ENCODE results near the gene SSH3.

The SSH3 gene

GRCh38 chr11:67291481-67292381 is 11.6 kb upstream of the SSH3 start:
- H3K4me3 ChIP-seq (replicated peaks; ENCODE audit: low read depth, low read length), result no peak overlapping the region
- TF ChIP-seq, protein P1, sequence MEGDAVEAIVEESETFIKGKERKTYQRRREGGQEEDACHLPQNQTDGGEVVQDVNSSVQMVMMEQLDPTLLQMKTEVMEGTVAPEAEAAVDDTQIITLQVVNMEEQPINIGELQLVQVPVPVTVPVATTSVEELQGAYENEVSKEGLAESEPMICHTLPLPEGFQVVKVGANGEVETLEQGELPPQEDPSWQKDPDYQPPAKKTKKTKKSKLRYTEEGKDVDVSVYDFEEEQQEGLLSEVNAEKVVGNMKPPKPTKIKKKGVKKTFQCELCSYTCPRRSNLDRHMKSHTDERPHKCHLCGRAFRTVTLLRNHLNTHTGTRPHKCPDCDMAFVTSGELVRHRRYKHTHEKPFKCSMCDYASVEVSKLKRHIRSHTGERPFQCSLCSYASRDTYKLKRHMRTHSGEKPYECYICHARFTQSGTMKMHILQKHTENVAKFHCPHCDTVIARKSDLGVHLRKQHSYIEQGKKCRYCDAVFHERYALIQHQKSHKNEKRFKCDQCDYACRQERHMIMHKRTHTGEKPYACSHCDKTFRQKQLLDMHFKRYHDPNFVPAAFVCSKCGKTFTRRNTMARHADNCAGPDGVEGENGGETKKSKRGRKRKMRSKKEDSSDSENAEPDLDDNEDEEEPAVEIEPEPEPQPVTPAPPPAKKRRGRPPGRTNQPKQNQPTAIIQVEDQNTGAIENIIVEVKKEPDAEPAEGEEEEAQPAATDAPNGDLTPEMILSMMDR (IDR thresholded peaks at IDR 0.05; ENCODE audit: low read length, missing control alignments), result no peak
- no peak for DNase-seq (ENCODE audit: low read depth)

GRCh38 chr11:67292671-67293070 is 10.7 kb upstream of the SSH3 start:
- no peak for DNase-seq (ENCODE audit: low read depth)
- H3K4me3 ChIP-seq (replicated peaks; ENCODE audit: low read depth, low read length), result no peak overlapping the region
- TF ChIP-seq, protein P1 (IDR thresholded peaks at IDR 0.05; ENCODE audit: low read length, missing control alignments), result no peak

DNA sequence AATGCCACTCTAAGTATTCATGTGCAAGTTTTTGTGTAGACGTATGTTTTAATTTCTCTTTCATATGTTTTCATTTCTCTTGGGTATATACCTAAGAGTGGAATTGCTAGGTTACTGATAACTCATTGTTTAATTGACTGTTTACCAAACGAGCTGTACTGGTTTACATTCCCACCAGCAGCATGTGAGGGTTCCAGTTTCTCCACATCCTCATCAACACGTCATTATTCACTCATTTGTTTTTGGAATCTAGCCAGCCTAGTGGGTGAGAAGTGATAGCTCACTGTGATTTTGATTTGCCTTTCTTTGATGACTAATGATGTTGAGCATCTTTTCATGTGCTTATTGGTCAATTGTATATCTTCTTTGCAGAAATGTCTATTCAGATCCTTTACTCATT is 10.2 kb upstream of the SSH3 start:
- TF ChIP-seq, protein P1 (IDR thresholded peaks at IDR 0.05; ENCODE audit: low read length, missing control alignments), result no peak
- DNase-seq (ENCODE audit: low read depth), result peak; percentile 42
- no peak overlapping the region for H3K4me3 ChIP-seq (replicated peaks; ENCODE audit: low read depth, low read length)

DNA sequence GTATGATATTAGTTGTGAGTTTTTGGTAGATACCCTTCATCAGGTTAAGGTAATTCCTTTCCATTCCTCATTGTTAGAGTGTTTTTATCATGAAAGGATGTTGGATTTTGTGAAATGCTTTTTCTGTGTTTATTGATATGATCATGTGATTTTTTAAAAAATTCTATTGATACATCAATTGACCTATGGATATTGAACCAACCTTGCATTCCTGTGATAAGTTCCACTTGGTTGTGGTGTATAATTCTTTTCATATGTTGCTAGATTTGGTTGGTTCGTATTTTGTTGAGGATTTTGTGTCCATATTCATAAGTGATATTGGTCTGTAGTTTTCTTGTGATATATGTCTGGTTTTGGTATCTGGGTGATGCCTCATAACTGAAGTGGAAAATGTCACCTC is 7.5 kb upstream of the SSH3 start:
- TF ChIP-seq, protein P1 (IDR thresholded peaks at IDR 0.05; ENCODE audit: low read length, missing control alignments), result no peak
- peak; percentile 26 for DNase-seq (ENCODE audit: low read depth)

GRCh38 chr11:67298786-67299185 is 4.5 kb upstream of the SSH3 start:
- no peak for DNase-seq (ENCODE audit: low read depth)
- TF ChIP-seq, protein P1 (IDR thresholded peaks at IDR 0.05; ENCODE audit: low read length, missing control alignments), result no peak
- no peak overlapping the region for H3K4me3 ChIP-seq (replicated peaks; ENCODE audit: low read depth, low read length)

More for the DNA sequence above, 7.5 kb upstream of the SSH3 start:
- H3K4me3 ChIP-seq (replicated peaks; ENCODE audit: low read depth, low read length), result no peak overlapping the region

GRCh38 chr11:67299471-67300191 is 3.7 kb upstream of the SSH3 start:
- DNase-seq (ENCODE audit: low read depth), result no peak
- TF ChIP-seq, protein P1 (IDR thresholded peaks at IDR 0.05; ENCODE audit: low read length, missing control alignments), result no peak
- H3K4me3 ChIP-seq (replicated peaks; ENCODE audit: low read depth, low read length), result no peak overlapping the region

Data from fibroblast of pulmonary artery (primary cell).